Pancreas (tissue), 10 donors: ENCODE measurements around the gene ARHGEF5. TPM values are rescaled to one million over a fixed set of nuclear protein-coding genes. Genes with fewer than 3 reads are reported as not detected.
A peak's percentile ranks its signal among the peaks of the same experiment; 100 is the strongest.
"Not testable (repeated sequence)": the region's sequence is repeated elsewhere in the genome, so short reads cannot be mapped to it uniquely, and the experiment has no call there.

Experiments
- ATAC-seq, 4 donors: fragments of 200-7000 bp; cut with Tn5 transposase; one replicate each; pipeline versions ENCODE4 v1.8.0 to v1.9.1; 2020; ENCODE audit warnings: mild to moderate bottlenecking in 4 of 4, moderate library complexity in 4 of 4
- DNase-seq, 6 donors: peaks; one replicate each; pipeline ENCODE4 v3.0.0-alpha.2; 2020
- FAIRE-seq: peaks from 2 replicates; lab custom pipeline; 2012; peaks lifted over from hg19 to GRCh38; lab: Jason Lieb, UNC
- H3K27ac ChIP-seq, 4 donors: fragments of 200-600 bp; sonication (generic); 1 replicate in 3 of 4; 2 replicates in 1 of 4; pipeline versions ENCODE4 v1.5.0 to v1.8.0; 2020
- H3K27me3 ChIP-seq, 4 donors: fragments of 200-600 bp; one replicate each; pipeline ENCODE4 v1.8.0; 2021
- H3K36me3 ChIP-seq, 3 donors: fragments of 200-600 bp; sonication (generic) in 1 of 3; one replicate each; pipeline versions ENCODE4 v1.5.0 to v1.8.0; 2020 to 2021
- H3K4me1 ChIP-seq, 3 donors: fragments of 200-600 bp; one replicate each; pipeline ENCODE4 v1.8.0; 2021
- H3K4me3 ChIP-seq, 4 donors: fragments of 200-600 bp; sonication (generic) in 2 of 4; one replicate each; pipeline versions ENCODE4 v1.5.0 to v1.8.0; 2020 to 2021
- H3K9me3 ChIP-seq, 4 donors: fragments of 200-600 bp; one replicate each; pipeline ENCODE4 v1.8.0; 2021
- CTCF ChIP-seq, 4 donors: fragments of 200-600 bp; sonication (generic) in 3 of 4; IDR thresholded peaks; one replicate each; pipeline versions ENCODE4 v1.5.0 to v1.8.0; 2021; ENCODE audit warnings: antibody characterized with exemption in 4 of 4
- WGBS, 2 donors: extraction: QIAGEN DNeasy Blood & Tissue Kit; methylation state at CpG; one replicate each; pipeline ENCODE4 v1.1.7; 2013; 5-methylcytosine and 5-hydroxymethylcytosine counted together
- intact Hi-C, 3 donors: fragments of 100-400 bp; cut with DNase I; formaldehyde crosslinking; loops; one replicate each; pipeline versions ENCODE4 v1.11.1 to v1.14.2; 2022
- polyA plus RNA-seq, 2 donors: library from polyadenylated mRNA; stranded (reverse); fragments of 200-250 nt; gene quantifications; one replicate each; pipeline ENCODE4 v1.2.3, GENCODE V29; 2013
- total RNA-seq, 6 donors: library from RNA; stranded (reverse); fragmentation: NEBNext Ultra II Directional in 4 of 6; extraction: Animal tissue kit (Norgen Biotek cat#: 25700) in 4 of 6; gene quantifications; one replicate each; pipeline versions ENCODE4 v1.2.1 to v1.2.4, GENCODE V29; 2021 to 2023
- donor health status: healthy with polysubstance abuse.
- donor health status: DM: no; HTN: no; CAD: no; lungs with moderate emphysema.
- donor health status: DM: no; HTN: no; CAD: no.
- donor health status: control.
- donor health status: control.
- donor health status: Bipolar disorder and iron deficiency.
- donor health status: DM: yes; HTN: yes; CAD: no.
- donor health status: DM: no; HTN: no; CAD: no.
- donor health status: DM: no; HTN: no; CAD: no.
- donor health status: DM: yes; HTN: yes; CAD: no.

Gene ARHGEF5
- total and polyA plus RNA-seq, 8 donors, result 8.4 to 28.4 (median 15.7) TPM

GRCh38 chr7:144348625-144349024, 6.6 kb upstream of the ARHGEF5 start:
- ATAC-seq, H3K9me3 ChIP-seq, H3K36me3 ChIP-seq, intact Hi-C loops, DNase-seq, H3K27me3 ChIP-seq, FAIRE-seq, H3K27ac ChIP-seq, H3K4me3 ChIP-seq, H3K4me1 ChIP-seq: not testable (repeated sequence)
- WGBS, 2 donors, result no CpG with 5 or more reads among the region's 1 CpG

DNA sequence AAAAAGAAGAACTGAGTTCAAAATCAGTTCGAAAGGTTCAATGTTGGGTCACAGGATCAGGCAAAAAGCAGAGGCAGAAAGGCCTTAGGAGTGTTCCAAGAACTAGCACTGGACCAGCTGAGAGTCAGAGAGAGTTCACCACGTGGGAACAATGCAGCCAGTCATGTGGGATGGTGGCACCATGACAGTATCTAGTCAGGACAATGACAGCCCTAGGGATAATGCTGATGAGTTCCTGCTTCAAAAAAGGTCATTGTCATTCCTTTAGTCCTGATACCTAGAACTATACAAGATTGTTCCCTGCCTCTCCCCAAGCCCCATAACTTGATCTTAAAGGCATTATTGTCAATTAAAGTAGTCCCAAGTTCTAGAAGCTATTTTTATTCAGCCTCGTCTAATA, 3.5 kb upstream of the ARHGEF5 start:
- FAIRE-seq, H3K27me3 ChIP-seq, H3K36me3 ChIP-seq, H3K27ac ChIP-seq, H3K4me1 ChIP-seq, H3K9me3 ChIP-seq, H3K4me3 ChIP-seq, DNase-seq, ATAC-seq, intact Hi-C loops: not testable (repeated sequence)
- WGBS, 2 donors, result 47 to 73% methylated on average over 2 of the region's 3 CpGs

DNA sequence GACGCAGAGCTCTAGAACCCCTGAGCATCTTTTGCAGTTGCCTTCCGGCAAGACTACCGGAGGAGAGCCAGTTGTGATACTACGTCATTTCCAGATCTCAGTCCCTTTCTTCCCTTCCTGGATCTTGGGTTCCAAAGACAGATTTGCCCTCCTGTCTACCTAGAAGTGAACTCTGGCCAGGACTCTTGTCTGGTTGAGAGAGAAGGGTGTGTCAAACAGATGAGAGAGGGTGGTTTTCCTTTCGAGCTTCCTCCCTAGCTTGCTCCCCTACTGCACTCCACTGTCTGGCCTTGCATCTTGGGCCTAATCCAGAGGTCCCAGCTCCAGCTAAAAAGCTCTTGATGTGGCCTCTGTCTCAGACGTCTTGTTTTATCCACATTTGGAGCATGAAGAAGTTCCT, 983 bp downstream of the ARHGEF5 start:
- no CpG with 5 or more reads among the region's 6 CpGs for WGBS, 2 donors
- DNase-seq, result not testable (repeated sequence)

DNA sequence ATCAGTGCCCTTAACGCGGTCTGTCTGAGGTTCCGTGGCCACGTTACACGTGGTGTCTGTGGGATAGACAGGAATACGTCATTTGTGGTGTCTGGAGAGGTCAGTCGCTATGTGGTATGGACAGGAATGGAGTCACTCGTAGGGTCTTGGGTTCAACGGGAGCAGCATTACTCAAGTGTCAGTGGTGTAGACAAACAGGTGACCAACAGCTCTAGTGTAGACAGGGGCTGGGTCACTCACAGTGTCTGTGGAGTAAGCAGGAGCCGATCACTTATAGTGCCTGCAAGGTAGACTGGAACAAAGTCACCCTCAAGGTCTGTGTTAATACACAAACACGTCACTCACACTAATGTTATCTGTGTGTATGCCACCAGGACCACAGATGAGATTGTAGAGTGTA, 1.7 kb downstream of the ARHGEF5 start:
- H3K36me3 ChIP-seq, H3K27me3 ChIP-seq, FAIRE-seq, intact Hi-C loops, ATAC-seq, DNase-seq, H3K9me3 ChIP-seq, H3K27ac ChIP-seq, H3K4me3 ChIP-seq, H3K4me1 ChIP-seq: not testable (repeated sequence)
- 75 to 78% methylated on average over 1 to 2 of the region's 11 CpGs for WGBS, 2 donors

More for the DNA sequence above, 983 bp downstream of the ARHGEF5 start:
- intact Hi-C loops, H3K27me3 ChIP-seq, H3K27ac ChIP-seq, ATAC-seq, H3K4me1 ChIP-seq, H3K4me3 ChIP-seq, FAIRE-seq, H3K9me3 ChIP-seq, H3K36me3 ChIP-seq: not testable (repeated sequence)

DNA sequence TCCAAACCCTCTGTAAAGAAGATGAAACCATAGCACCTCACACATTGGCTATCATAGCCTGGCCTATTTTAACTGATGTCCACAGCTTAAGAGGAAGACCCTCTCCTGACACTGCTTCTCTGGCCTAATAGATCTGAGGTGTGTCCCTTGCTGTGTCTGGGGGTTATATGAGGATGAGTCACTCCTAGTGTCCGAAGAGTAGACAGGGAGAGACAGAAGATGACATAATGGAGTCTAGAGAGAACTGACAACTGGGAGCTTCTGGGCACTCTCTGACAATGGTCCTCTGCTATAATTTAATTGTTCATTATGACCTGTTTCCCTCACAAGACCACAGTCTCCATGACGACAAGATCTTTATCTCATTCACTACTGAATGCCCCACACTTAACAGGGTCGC, 6.9 kb downstream of the ARHGEF5 start:
- H3K4me3 ChIP-seq, H3K4me1 ChIP-seq, intact Hi-C loops, ATAC-seq, H3K27me3 ChIP-seq, H3K9me3 ChIP-seq, H3K36me3 ChIP-seq, H3K27ac ChIP-seq, FAIRE-seq, DNase-seq: not testable (repeated sequence)
- WGBS, 2 donors, result no CpG with 5 or more reads among the region's 3 CpGs

GRCh38 chr7:144365523-144365922, 10.3 kb downstream of the ARHGEF5 start:
- ATAC-seq, result peak in 2 of 4 donors; percentile 14 to 19
- H3K4me3 ChIP-seq, H3K27ac ChIP-seq, H3K4me1 ChIP-seq, H3K27me3 ChIP-seq, H3K9me3 ChIP-seq, FAIRE-seq, H3K36me3 ChIP-seq, DNase-seq, intact Hi-C loops: not testable (repeated sequence)
- WGBS, 2 donors, result no CpG with 5 or more reads among the region's 6 CpGs

GRCh38 chr7:144367250-144367649, 12.0 kb downstream of the ARHGEF5 start:
- FAIRE-seq, DNase-seq, intact Hi-C loops, H3K27me3 ChIP-seq, H3K36me3 ChIP-seq, H3K4me3 ChIP-seq, H3K4me1 ChIP-seq, H3K9me3 ChIP-seq, H3K27ac ChIP-seq: not testable (repeated sequence)
- ATAC-seq, result peak in 1 of 4 donors; percentile 17
- no CpG with 5 or more reads among the region's 9 CpGs for WGBS, 2 donors

GRCh38 chr7:144369221-144369620, 14.0 kb downstream of the ARHGEF5 start:
- intact Hi-C loops, H3K4me1 ChIP-seq, FAIRE-seq, H3K27me3 ChIP-seq, H3K4me3 ChIP-seq, H3K9me3 ChIP-seq, H3K36me3 ChIP-seq, DNase-seq, H3K27ac ChIP-seq: not testable (repeated sequence)
- 95% methylated on average over 4 of the region's 7 CpGs; no CpG with 5 or more reads in 1 of the 2 donors for WGBS, 2 donors
- ATAC-seq, result peak in 2 of 4 donors; percentile 48 to 68

- intact Hi-C loops, result no loop called here
- FAIRE-seq (no peak), DNase-seq (no peak), ATAC-seq (no peak)
- H3K27me3 ChIP-seq, result no peaks in the 10 kb centered on the region
- H3K27ac ChIP-seq, result no peak overlapping the region
- no peak overlapping the region for H3K4me3 ChIP-seq
- no peaks in the 10 kb centered on the region for H3K9me3 ChIP-seq
- H3K4me1 ChIP-seq, result no peaks in the 10 kb centered on the region
- TF ChIP-seq CTCF (IDR thresholded peaks at IDR 0.05), result no peak
- 93 to 96% methylated on average over 9 of the region's 9 CpGs for WGBS, 2 donors
- H3K36me3 ChIP-seq, result peaks cover 0 to 18% (median 0%) of the 10 kb centered on the region in 3 donors
Observed at GRCh38 chr7:144378651-144379050, 23.4 kb downstream of the ARHGEF5 start.
